Measurements from ENCODE around the gene SOX18.

DNA sequence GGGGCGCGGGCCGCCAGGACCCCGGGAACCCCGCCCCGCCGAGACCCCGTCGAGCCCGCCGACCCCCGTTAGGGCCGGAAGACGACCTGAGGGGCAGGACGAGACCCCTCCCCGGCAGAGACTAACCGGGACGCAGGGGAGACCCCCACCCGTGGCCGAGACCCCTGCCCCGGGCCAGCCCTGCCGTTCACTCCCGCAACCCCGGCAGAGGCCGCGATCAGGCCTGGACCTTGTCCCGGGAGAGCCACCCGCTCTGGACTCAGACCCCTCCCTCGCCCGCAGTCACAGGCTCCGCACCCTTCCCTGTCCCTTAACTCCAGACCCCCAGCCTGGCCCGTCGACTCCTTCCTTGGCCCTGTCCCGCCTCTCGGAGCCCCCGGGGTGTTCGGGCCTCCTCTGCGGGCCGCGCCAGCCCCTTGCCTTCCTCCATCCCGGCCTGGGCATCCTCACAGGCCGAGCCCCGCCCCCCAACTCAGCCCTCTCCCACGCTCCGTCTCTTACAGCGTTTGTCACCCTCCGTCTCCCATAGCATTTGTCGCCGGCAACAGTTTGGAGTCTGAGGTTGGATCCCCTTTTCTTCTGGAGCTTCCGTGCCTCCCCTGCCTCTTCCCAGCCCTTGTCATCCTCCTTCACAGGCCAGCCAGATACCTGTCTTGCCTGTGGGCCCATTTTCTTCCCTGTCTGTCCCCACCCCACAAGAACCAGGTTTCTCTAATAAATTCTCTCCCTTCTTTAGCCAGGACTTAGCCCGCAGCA, 14.1 kb upstream of the SOX18 start:
- TF ChIP-seq, protein P1, sequence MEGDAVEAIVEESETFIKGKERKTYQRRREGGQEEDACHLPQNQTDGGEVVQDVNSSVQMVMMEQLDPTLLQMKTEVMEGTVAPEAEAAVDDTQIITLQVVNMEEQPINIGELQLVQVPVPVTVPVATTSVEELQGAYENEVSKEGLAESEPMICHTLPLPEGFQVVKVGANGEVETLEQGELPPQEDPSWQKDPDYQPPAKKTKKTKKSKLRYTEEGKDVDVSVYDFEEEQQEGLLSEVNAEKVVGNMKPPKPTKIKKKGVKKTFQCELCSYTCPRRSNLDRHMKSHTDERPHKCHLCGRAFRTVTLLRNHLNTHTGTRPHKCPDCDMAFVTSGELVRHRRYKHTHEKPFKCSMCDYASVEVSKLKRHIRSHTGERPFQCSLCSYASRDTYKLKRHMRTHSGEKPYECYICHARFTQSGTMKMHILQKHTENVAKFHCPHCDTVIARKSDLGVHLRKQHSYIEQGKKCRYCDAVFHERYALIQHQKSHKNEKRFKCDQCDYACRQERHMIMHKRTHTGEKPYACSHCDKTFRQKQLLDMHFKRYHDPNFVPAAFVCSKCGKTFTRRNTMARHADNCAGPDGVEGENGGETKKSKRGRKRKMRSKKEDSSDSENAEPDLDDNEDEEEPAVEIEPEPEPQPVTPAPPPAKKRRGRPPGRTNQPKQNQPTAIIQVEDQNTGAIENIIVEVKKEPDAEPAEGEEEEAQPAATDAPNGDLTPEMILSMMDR (IDR thresholded peaks at IDR 0.05 in 8 of 11, conservative IDR thresholded peaks at IDR 0.05 in 3 of 11), result no peak
- TF ChIP-seq POLR2A (IDR thresholded peaks at IDR 0.05) (no peak), POLR2AphosphoS5 (IDR thresholded peaks at IDR 0.05) (peak in 2 of 3 donors; percentile 4 to 42)

Measured in spleen (tissue), 7 donors.